HTR-8/SVneo (cell line): ENCODE results near the gene RAG1.

Source experiments
- DNase-seq: peaks from one replicate; pipeline ENCODE4 v3.0.0; 2011; ENCODE audit warnings: low spot score, mixed read lengths; ENCODE audit not compliant: insufficient read length
- FAIRE-seq: peaks from 2 replicates; lab custom pipeline; 2011; peaks lifted over from hg19 to GRCh38; lab: Jason Lieb, UNC

Gene RAG1

DNA sequence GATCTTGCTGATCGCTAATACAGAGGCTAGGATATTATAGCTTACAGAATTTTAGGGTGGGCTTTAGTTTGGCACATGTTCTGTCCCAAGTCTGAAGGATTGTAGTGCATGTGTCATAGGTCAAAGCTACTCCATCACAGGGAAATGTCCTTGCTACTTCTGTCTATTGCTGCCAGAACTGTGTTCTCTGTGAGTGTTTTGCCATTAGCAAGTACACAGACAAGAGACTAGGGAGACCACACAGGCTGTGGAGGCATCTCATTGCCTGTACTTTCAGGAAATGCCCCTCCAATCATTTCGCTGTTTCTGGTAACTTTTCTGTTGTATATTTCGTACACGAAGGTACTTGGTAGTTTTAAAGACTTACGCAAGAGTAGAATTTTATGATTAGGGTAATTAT, 55.7 kb downstream of the RAG1 start:
- no peak for FAIRE-seq
- DNase-seq, result no peak

- FAIRE-seq (no peak), DNase-seq (no peak)
Observed at GRCh38 chr11:36627006-36627405, 59.2 kb downstream of the RAG1 start.

GRCh38 chr11:36627471-36627870, 59.7 kb downstream of the RAG1 start:
- FAIRE-seq (no peak), DNase-seq (no peak)

DNA sequence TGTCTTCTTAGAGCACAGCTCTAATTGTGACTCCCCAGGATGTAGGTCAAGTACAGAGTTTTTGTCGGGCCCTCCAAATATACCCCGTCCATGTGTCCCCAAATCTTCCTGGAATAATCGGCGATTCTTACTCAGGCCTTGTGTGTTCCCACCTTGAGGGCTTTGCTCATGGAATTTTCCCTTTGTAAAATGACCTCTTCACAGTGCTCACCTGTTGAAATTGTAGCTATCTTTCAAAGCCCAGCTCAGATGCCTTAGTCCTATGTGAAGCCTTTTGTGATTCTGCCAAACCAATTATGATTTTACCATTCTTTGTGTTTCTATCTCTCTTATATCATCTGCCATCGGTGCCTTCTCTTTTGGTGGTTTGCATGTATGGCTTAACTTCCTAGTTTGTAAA, 60.3 kb downstream of the RAG1 start:
- DNase-seq (no peak), FAIRE-seq (no peak)

DNA sequence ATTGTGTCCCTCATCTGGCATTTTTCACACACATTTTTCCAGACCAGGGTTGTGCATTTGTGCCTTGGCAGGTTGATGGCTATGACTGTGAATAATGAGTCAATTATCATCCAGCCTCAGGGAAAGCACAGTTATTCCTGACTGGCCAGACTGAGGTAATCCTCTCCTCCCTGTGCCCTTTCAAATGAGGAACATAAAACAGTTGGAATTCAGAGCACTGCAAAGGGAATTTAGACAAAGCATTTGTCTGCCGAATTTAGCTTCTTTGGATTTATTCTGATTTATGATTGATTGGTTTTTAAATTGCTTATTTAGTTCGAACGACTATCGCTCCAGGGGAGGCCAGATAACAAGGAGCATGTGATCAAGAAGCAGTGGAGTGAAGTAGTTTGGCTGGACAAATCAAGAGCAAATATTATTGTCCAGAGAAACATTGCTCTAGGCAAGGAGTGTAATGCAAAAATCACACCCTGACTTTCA, 61.0 kb downstream of the RAG1 start:
- DNase-seq, result no peak
- no peak for FAIRE-seq
